Hepatocyte (in vitro differentiated cells): ENCODE data around the gene TTC1.

Source experiments
- EZH2 ChIP-seq: fragments of 200-600 bp; sonication (generic); IDR thresholded peaks from 2 replicates; pipeline ENCODE4 v1.6.1; 2016; ENCODE audit warnings: antibody characterized with exemption, mild to moderate bottlenecking, borderline replicate concordance
- TF ChIP-seq, protein P1 (sequence below): fragments of 200-600 bp; sonication (generic); IDR thresholded peaks from 2 replicates; pipeline ENCODE4 v1.5.1; 2016; ENCODE audit warnings: antibody characterized with exemption, mild to moderate bottlenecking; ENCODE audit not compliant: poor library complexity

DNA sequence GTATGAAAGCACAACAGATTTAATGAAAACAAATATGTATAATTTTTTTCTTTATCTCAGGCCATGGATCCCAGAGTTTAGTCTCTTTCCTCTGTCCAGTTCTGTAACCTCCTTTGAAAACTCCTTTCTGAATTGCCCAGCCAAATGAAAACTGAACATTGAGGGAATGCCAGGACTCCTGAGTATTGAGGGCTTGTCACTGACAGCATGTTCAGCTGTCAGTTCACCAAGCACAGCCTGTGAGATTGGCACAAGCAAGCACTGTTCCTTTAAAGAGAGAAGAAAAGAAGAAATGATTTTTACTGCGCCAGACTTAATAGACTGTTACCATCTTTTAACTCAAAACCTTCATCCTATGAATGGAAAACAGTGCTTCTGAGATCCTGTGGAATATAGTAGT lies 27.3 kb downstream of the TTC1 start:
- TF ChIP-seq, protein P1, sequence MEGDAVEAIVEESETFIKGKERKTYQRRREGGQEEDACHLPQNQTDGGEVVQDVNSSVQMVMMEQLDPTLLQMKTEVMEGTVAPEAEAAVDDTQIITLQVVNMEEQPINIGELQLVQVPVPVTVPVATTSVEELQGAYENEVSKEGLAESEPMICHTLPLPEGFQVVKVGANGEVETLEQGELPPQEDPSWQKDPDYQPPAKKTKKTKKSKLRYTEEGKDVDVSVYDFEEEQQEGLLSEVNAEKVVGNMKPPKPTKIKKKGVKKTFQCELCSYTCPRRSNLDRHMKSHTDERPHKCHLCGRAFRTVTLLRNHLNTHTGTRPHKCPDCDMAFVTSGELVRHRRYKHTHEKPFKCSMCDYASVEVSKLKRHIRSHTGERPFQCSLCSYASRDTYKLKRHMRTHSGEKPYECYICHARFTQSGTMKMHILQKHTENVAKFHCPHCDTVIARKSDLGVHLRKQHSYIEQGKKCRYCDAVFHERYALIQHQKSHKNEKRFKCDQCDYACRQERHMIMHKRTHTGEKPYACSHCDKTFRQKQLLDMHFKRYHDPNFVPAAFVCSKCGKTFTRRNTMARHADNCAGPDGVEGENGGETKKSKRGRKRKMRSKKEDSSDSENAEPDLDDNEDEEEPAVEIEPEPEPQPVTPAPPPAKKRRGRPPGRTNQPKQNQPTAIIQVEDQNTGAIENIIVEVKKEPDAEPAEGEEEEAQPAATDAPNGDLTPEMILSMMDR = no peak
- no peak for TF ChIP-seq EZH2
